ENCODE data around the gene FOXP3. TPM values are rescaled to one million over a fixed set of nuclear protein-coding genes. Genes with fewer than 3 reads are reported as not detected.

Gene FOXP3
- total RNA-seq, 1 donor from 2014 or later, result not detected

- DNase-seq (ENCODE audit: low spot score), result no peak
Observed at GRCh38 chrX:49214996-49215526, 49.4 kb downstream of the FOXP3 start.

- no peak for DNase-seq (ENCODE audit: low spot score)
Observed at GRCh38 chrX:49214416-49214815, 50.1 kb downstream of the FOXP3 start.

- DNase-seq (ENCODE audit: low spot score), result no peak
Observed at GRCh38 chrX:49212861-49213260, 51.6 kb downstream of the FOXP3 start.

GRCh38 chrX:49212209-49212608 lies 52.3 kb downstream of the FOXP3 start:
- DNase-seq (ENCODE audit: low spot score), result no peak

GRCh38 chrX:49211074-49211473 lies 53.4 kb downstream of the FOXP3 start:
- DNase-seq (ENCODE audit: low spot score), result no peak

- DNase-seq (ENCODE audit: low spot score), result no peak
Observed at GRCh38 chrX:49210406-49210805, 54.1 kb downstream of the FOXP3 start.

- no peak for DNase-seq (ENCODE audit: low spot score)
Observed at GRCh38 chrX:49209434-49210251, 54.9 kb downstream of the FOXP3 start.

- DNase-seq (ENCODE audit: low spot score), result no peak
Observed at GRCh38 chrX:49208399-49208798, 56.1 kb downstream of the FOXP3 start.

GRCh38 chrX:49206543-49206942 lies 58.0 kb downstream of the FOXP3 start:
- no peak for DNase-seq (ENCODE audit: low spot score)

GRCh38 chrX:49205443-49205842 lies 59.1 kb downstream of the FOXP3 start:
- DNase-seq (ENCODE audit: low spot score), result no peak

- no peak for DNase-seq (ENCODE audit: low spot score)
Observed at GRCh38 chrX:49204709-49205108, 59.8 kb downstream of the FOXP3 start.

GRCh38 chrX:49204017-49204416 lies 60.5 kb downstream of the FOXP3 start:
- no peak for DNase-seq (ENCODE audit: low spot score)

- no peak for DNase-seq (ENCODE audit: low spot score)
Observed at GRCh38 chrX:49203536-49203935, 61.0 kb downstream of the FOXP3 start.

GRCh38 chrX:49202022-49202421 lies 62.5 kb downstream of the FOXP3 start:
- no peak for DNase-seq (ENCODE audit: low spot score)

Other genes starting within 250 kb of the FOXP3 start
- 22.1 TPM for gene TFE3, start 221.4 kb downstream of the FOXP3 start, total RNA-seq (ENCODE audit: insufficient read depth, low replicate concordance)
- gene CCDC120, start 205.7 kb downstream of the FOXP3 start, total RNA-seq (ENCODE audit: insufficient read depth, low replicate concordance), result 1.7 TPM
- gene PRAF2, start 190.7 kb downstream of the FOXP3 start, total RNA-seq (ENCODE audit: insufficient read depth, low replicate concordance), result 9.4 TPM
- gene WDR45, start 184.8 kb downstream of the FOXP3 start, total RNA-seq (ENCODE audit: insufficient read depth, low replicate concordance), result 13.5 TPM
- 11.8 TPM for gene GPKOW, start 141.0 kb downstream of the FOXP3 start, total RNA-seq (ENCODE audit: insufficient read depth, low replicate concordance)
- gene MAGIX, start 102.0 kb downstream of the FOXP3 start, total RNA-seq (ENCODE audit: insufficient read depth, low replicate concordance), result 0.24 TPM
- gene PLP2, start 92.8 kb downstream of the FOXP3 start, total RNA-seq (ENCODE audit: insufficient read depth, low replicate concordance), result 28.9 TPM
- 20.2 TPM for gene PRICKLE3, start 78.3 kb downstream of the FOXP3 start, total RNA-seq (ENCODE audit: insufficient read depth, low replicate concordance)
- gene SYP, start 64.5 kb downstream of the FOXP3 start, total RNA-seq (ENCODE audit: insufficient read depth, low replicate concordance), result 0.24 TPM
- not detected for gene CACNA1F, start 31.4 kb downstream of the FOXP3 start, total RNA-seq (ENCODE audit: insufficient read depth, low replicate concordance)
- gene CCDC22, start 29.2 kb downstream of the FOXP3 start, total RNA-seq (ENCODE audit: insufficient read depth, low replicate concordance), result 4.1 TPM
- gene PPP1R3F, start 5.1 kb upstream of the FOXP3 start, total RNA-seq (ENCODE audit: insufficient read depth, low replicate concordance), result 3.9 TPM
- not detected for gene GAGE10, start 38.9 kb upstream of the FOXP3 start, total RNA-seq (ENCODE audit: insufficient read depth, low replicate concordance)
- gene GAGE12J, start 57.3 kb upstream of the FOXP3 start, total RNA-seq (ENCODE audit: insufficient read depth, low replicate concordance), result not detected
- gene GAGE13, start 66.9 kb upstream of the FOXP3 start, total RNA-seq (ENCODE audit: insufficient read depth, low replicate concordance), result not detected